Measurements from ENCODE around the gene DDI2. TPM values are rescaled to one million over a fixed set of nuclear protein-coding genes. Genes with fewer than 3 reads are reported as not detected.

Gene DDI2
- total RNA-seq: 38.5 TPM

DNA sequence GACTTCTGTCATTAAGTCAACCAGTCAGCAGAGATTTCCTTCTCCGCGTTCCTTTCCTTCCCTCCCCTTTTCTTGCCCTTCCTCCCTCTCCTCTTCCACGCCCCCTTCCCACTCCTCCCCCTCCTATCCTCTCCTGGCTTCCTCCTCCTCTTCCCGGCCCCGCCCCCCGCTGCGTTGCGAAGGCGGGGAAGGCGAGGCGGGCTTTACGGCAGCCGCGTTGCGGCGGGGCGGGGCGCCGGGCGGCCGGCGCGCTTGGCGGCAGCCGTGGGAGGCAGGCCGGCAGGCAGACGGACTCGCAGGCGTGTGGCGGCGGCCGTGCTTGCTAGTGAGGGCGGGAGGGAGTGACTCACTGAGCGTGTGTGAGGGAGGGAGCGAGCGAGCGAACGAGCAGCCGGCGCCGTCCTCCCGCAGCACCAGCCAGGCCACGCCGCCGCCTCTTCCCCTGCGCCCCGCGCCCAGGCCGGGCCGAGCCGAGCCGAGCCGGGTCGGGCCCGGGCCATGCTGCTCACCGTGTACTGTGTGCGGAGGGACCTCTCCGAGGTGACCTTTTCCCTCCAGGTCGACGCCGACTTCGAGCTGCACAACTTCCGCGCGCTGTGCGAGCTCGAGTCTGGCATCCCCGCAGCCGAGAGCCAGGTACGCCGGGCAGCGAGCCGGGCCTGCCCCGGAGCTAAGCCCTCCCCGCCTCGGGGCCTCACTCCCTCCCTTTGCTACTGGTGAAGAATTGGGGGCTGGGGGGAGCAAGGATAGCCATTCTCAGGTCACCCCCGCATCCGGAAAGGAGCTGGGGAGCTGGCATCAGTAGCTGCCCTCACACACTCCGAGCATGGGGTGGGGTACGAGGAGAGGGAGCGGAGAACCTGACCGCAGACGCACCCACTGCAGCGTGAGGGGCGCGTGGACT is at the start of gene DDI2:
TSS of gene DDI2 (plus strand) at position 286 of the 904 bp plus-strand sequence. CDS start at position 499, 213 bp downstream.
- intact Hi-C loops (cut with DNase I): loop anchor here (5.0 to 10.0 kb wide), 2 partner anchors 70 to 897 kb away; partner anchors contain the start of gene RNU1-1
- peak; percentile 98 for DNase-seq (ENCODE audit: low spot score)

DNA sequence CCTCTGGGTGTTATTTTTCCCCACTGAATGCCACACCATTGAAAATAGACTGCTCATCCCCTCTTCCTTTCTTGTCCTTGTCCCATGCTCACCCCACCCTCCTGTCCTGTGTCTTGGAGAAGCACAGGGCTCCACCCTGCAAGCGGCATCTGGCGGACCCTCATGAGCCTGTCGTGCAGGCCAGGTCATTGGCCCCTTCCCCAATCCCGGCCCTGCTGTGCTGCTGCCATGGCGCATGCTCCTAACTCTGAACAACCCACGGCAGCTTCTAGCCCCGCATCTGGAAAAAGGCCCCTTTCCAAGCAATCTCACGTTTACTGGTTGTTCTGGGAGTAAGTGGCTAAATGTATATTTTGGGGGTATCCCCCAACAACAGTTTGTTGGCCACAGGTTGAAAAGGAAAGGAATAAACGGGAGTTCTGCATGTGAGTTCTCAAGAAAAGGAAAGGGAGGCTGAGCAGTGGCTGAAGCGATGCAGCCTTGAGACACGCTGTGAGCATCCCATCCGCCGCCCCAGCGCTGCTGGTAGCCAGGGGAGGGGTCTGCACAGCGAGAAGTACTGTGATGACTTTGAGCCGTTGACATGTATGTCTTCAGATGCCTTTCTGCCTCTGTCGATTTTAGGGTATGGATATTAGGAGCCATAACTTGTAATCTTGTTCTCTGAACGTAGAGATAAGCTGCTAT is 48.7 kb upstream of the DDI2 start:
- ATAC-seq: no peak
- intact Hi-C loops (cut with DNase I): no loop called here
- DNase-seq (ENCODE audit: low spot score): no peak

More for the DNA sequence above, at the start of gene DDI2:
- ATAC-seq: peak; percentile 96

DNA sequence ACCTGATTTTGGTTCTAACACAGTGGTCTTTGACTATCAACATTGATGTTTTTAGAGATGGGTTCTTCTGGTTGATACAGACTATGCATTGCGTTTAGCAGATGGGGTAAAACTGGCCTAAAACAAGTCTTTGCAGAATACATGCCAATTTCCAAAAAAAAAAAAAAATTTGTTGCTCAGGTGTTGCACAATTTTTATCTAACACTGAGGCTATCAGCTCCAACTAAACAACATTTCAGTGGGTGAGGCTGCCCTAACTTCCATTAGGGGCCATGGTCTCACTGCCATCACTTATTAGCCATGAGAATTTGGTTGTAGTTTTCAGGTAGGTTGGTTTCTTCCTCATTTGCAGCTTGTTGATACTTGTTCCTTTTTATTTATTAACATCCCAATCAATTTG is 46.4 kb upstream of the DDI2 start:
- DNase-seq (ENCODE audit: low spot score): no peak
- intact Hi-C loops (cut with DNase I): no loop called here
- no peak for ATAC-seq

DNA sequence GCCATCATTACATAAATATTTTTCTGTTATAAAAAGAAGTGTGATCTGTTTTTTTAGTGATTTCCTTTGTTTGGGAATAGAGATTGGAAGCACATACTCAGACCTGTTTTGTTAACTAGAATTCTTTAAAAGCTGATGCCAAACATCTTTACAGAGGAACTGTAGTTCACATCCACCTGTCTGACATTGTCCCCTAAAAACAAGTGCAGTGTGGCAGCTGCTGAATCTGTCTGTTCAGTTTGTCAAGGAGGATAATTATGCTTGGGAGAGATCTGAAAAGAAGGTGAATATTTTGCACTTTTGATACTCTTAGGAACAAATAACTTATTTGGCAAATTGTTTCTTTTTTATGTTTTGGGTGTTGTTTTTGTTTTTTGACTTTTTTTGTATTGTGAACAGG is 46.0 kb upstream of the DDI2 start:
- no peak for ATAC-seq
- DNase-seq (ENCODE audit: low spot score): no peak
- intact Hi-C loops (cut with DNase I): no loop called here

DNA sequence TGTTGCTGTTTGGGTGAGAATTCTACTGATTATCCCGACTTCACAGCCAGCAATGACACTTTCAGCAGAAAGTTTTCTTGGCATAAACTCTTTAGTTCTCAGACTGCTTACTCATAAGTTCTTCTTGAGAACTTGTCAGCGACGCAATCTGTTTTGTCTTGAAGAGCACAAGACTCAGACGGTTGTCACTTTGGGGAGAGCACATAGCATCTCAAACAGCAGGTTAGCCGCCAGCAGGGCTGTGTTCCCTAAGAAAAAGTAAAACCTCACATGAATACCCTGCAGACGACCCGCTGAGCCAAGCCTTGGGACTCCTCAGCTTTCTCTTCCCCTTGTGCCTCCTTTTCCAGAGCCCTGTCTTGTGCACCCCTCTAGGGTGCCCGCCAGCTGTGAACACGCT is 43.8 kb upstream of the DDI2 start:
- DNase-seq (ENCODE audit: low spot score) (peak; percentile 12), ATAC-seq (no peak)

DNA sequence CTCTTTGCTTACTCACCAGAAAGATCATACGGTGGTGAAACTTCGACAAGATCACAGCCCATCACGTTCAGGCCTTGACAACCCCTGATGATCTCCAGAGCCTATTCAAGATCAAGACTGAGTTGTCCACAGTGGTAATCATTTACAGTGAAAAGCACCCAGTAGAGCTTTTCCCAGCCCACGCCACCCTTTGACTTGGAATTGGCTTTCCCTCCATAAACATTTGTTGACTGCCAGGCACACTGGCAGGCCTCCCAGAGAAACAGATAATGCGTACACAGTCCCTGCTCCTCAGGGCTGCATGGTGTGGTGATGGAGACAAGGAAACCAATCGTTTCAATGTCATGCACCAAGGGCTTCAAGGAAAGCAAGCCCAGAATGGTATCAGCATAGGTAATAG is 42.5 kb upstream of the DDI2 start:
- intact Hi-C loops (cut with DNase I): no loop called here
- DNase-seq (ENCODE audit: low spot score) (peak; percentile 33), ATAC-seq (no peak)

More for the DNA sequence above, 43.8 kb upstream of the DDI2 start:
- intact Hi-C loops (cut with DNase I): no loop called here

DNA sequence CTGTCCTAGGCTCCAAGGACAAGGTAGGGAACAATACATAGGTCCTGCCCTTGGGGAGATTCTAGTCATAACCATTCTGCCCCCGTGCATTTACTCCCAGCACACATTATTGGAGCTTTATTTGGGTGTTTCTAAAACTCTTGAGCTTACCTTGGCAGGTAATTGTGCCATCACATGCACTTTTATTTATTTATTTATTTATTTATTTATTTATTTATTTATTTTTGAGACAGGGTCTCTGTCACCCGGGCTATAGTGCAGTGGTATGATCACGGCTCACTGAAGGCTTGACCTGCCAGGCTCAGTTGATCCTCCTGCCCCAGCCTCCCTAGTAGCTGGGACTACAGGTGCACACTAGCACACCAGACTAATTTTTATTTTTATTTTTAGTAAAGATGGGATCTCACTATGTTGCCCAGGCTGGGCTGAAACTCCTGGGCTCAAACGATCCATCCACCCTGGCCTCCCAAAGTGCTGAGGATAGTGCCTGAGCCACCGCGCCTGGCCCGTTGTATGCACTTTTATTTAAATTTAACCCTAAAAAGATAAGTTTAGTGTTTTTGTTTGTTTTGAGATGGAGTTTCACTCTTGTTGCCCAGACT is 41.6 kb upstream of the DDI2 start:
- intact Hi-C loops (cut with DNase I): no loop called here
- ATAC-seq: no peak
- DNase-seq (ENCODE audit: low spot score): no peak

DNA sequence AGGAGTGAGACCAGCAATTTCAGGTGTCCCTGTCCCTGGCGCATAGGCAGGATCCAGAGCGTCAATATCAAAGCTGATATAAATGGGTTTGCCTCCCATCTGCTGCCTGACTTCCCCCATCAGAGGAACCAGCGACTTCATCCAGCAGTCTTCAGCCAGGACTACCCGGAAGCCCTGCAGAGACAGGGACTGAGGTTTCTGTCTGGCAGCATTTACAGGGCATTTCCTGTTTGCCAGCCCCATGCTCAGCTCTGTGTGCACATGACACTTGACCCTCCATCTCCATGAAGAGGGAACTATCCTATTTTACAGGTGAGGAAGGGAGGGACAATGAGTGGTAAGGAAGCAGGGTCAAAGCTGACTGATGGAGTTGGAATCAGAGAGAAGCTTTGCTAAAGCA is 39.6 kb upstream of the DDI2 start:
- DNase-seq (ENCODE audit: low spot score): no peak

DNA sequence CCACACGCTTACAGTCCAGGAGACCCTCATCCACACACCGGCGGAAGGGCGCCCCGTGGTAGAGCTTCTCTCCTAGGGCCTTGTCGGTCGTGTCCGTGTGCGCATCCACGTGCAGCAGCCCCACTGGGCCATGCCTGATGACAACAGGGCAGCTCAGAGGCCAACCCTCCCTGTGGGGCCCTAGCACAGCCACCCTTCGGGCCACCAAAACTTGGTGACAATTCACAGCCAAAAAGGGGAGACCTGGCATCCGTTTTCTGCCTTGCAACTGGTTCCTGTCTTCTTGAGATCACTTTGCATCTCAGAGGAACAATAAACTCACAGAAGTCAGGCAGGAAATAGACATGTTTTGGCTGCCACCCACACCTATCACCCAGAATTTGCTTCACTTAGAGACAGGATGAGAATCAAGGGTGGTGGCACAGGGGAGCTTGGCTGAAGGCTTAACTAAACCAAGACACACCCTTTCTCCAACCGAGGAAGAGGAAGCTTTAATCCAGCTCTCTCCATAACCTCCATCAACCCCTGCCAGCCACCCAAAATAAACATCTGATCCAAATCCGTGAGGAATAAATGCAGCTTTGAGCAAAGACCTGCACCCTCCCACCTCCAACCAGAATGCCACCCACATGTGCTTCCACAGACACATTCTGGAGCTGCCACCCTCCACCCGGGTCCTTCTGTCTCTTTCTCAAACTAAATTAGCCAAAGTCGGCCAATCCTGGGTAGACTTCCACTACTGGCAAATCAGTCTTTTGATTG is 38.2 kb upstream of the DDI2 start:
- ATAC-seq (no peak), DNase-seq (ENCODE audit: low spot score) (no peak)
- intact Hi-C loops (cut with DNase I): no loop called here

More for the DNA sequence above, 39.6 kb upstream of the DDI2 start:
- intact Hi-C loops (cut with DNase I): no loop called here
- ATAC-seq: no peak

DNA sequence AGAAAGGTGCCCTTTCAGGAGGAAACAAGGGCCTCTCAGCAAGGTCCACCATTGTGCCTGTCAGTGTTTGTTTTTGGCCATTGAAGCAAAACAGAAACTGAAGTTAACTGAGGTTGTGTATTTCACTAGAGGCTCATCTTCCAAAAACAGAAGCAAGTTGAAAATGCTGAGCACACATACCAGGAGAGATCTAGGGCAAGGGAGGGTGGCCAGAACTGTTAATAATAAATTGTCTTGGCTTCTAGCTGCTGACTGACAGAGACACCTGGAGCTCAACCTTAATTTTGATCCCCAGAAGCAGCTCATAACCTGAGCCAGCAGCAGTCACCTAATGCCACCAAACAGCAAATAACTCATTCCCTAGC is 37.6 kb upstream of the DDI2 start:
- intact Hi-C loops (cut with DNase I): no loop called here
- no peak for DNase-seq (ENCODE audit: low spot score)
- no peak for ATAC-seq

DNA sequence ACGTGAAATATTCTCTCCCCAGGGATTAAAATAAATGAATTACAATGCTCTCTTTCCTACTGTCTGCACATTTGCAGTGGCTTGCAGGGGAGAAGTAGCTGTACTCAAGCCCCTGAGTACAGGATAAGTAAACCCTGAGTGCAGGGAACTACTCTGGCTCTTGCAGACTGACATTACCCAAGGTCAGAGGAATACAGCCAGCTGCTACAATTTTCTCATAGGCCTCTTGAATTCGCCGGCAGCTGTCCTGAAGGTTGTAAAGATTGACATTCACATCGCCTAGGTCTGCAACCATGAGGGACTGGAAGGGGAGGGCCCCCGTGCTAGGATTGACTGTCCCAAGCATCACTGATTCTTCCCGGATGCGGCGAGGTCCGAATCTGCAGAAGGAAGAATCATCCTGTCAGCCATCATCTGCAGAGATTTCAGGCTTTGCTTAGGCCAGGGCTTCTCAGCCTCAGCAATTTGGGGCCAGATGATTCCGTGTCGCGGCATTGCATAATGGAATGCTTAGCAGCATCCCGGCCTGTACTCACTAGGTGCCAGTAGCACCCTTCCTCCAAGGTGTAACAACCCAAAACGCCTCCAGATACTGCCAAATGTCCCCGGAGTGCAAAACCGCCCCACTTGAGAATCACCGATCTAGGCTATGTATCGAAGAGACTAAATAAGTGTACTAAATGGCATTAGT is 34.1 kb upstream of the DDI2 start:
- no peak for DNase-seq (ENCODE audit: low spot score)
- no peak for ATAC-seq
- intact Hi-C loops (cut with DNase I): no loop called here

DNA sequence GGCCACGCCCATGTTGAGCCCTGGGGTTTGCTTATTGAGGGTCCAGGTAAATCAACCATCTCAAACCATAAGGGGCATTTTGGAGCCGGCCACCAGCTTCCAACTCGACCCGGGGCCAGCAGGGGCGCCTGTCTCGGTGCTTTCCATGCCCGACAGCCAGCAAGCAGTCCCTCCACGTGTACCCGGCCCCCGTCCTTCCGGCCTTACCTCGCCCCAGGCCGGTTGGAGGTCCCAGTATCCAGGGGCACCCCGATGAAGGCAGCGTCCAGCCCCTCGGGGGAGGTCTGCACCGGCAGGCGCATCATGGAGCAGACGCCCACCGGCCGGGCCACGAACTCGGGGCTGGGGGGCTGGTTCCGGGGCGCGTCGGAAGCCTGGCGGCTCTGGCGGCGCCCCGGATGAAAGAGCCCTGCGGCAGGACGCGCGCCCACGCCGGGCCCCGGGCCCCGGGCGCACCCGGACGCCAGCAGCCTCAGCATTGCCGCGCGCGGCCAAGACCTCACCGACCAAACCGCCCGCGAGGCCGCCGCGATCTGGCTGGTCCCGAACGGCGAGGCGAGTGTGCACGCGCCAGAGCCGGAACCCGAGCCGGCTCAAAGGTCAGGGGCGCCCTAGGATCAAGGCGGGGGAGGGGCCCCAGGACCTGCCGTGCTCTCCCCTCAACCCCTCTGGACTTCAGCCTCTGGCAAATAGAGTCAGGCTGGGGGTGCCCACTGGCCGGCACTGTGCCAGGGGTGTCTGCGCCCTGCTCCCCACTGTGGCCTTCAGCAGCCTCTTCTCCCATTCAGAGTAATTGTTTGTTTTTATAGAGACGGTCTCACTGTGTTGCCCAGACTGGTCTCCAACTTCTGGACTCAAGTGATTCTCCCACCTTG is 32.5 kb upstream of the DDI2 start, which contains the start of gene AGMAT:
TSS of gene AGMAT (minus strand) at position 563 of the 875 bp plus-strand sequence. CDS start at position 479, 84 bp downstream.
- intact Hi-C loops (cut with DNase I): no loop called here
- DNase-seq (ENCODE audit: low spot score) (peak; percentile 65), ATAC-seq (peak; percentile 63)

DNA sequence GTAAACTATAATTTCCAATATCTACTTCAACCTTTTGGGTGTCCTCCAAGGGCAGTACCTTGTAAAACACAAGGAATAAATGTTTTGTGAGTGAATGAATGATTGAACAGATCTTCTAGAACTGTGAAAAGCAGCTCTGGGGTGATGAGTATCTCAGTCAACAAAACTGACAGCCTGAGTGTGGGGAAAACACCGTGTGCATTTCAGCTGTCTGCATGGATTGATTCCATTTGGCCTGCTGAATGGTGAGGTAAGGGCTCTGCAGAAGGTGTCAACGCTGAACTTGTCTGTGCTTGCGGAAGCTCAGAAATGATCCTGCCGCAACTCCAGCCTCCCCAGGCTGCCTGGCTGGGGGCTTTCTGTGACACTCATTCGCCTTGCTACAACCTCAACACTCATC is 25.0 kb upstream of the DDI2 start:
- DNase-seq (ENCODE audit: low spot score) (no peak), ATAC-seq (no peak)
- intact Hi-C loops (cut with DNase I): no loop called here

DNA sequence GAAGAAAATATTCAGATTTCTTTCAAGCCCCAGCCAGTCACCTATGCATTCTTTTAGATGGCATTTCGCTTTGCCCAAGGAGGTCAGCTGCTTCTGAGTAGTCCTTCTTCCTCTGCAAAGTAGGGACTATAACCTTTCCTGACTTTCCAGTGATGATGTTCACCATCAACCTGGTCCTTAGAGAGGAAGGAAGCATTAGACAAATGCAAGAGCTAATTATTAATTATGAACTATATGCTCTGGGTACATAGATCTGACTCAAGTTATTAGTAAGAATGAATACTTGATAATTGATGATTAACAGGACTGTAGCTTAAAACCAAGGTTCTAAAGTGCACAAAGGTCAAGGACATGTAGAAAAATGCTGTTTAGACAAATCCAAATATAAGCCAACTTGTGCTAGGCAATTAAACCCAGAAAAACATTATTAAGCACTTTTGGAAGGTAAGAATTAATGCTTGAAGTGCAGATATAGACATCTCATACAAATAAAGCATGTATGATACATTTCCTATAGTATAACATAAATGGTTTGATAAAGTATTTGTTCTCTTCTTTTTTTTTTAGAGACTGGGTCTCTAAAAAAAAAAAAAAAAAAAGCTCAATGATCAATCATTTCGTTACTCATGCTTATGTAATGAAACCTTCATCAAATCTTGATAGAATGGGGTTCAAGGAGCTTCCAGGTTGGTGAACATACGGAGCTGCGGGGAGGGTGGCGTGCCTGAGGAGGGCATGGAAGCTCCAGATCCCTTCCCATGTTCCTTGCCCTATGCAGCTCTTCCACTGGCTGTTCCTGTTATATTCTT is 21.2 kb upstream of the DDI2 start:
- ATAC-seq (no peak), DNase-seq (ENCODE audit: low spot score) (no peak)
- intact Hi-C loops (cut with DNase I): no loop called here

DNA sequence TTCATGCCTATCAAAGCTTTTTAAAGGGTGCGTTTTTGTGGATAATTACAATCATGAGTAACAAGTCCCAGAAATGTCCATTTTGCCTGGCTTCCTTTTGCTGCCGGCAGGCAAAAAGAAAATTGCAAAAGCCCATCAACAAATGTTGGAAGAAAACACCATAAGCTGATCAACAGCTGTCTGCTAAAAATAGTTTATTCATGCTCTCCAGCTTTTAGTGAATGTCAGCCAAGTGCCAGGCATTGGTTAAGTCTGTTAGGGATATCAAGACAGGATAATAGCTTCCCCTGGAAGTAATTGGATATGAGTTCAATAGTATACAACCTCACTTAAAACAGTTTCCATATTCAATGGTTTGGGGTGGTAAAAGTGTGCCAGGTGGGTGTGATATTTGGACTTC is 18.8 kb upstream of the DDI2 start:
- no peak for DNase-seq (ENCODE audit: low spot score)
- intact Hi-C loops (cut with DNase I): no loop called here

DNA sequence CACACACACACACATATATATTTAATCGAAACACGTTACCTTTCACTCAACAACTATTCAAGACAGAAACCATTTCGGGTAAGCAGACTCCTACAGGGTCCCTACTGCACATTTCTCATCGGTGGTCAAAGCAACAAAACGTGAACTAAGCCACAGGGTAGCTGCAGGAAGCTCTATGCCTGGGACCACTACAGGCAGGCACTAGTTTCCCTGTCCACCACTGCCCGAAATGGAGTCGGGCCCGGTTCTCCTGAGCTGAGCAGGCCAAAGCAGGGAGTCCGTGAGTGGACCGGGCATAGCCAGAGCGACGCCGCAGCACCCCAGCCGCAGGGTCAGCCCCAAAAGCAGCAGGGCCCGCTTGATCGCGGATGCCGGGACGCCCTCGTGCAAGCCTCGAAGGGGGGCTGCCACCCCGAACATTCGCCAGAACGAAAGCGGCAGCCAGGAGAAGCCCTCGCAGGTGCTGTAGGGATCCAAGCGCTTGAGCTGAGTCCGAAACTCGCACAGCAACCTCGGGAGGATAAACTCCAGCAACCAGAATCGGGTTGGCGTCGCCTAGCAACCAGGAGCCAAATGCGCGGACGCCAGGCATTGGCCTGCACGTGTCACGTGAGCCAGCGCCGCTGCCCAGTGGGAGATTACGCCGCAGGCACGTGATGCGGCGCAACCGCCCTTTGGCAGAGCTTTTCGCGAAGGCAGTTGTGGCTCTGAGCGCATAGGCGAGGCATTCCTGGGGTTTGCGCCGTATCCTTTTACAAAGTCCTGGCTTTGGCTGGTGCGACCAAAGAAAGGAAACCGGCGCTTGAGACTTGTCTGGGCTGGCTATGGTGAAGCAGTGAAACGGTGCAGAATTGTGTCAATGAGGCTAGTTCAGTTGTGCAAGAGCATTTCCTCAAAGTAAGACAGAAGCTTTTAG is 13.9 kb upstream of the DDI2 start:
- DNase-seq (ENCODE audit: low spot score) (peak; percentile 99), ATAC-seq (peak; percentile 99)
- intact Hi-C loops (cut with DNase I): no loop called here

More for the DNA sequence above, 18.8 kb upstream of the DDI2 start:
- ATAC-seq: no peak

Data from sciatic nerve (tissue), 2 donors.